ELR (cell line): ENCODE measurements around the gene ZNF277.
"Not testable (repeated sequence)": the region's sequence is repeated elsewhere in the genome, so short reads cannot be mapped to it uniquely, and the experiment has no call there.

Source experiments
- DNase-seq: peaks from one replicate; pipeline ENCODE4 v3.0.0-alpha.2; 2015; ENCODE audit warnings: low read depth

Gene ZNF277

DNA sequence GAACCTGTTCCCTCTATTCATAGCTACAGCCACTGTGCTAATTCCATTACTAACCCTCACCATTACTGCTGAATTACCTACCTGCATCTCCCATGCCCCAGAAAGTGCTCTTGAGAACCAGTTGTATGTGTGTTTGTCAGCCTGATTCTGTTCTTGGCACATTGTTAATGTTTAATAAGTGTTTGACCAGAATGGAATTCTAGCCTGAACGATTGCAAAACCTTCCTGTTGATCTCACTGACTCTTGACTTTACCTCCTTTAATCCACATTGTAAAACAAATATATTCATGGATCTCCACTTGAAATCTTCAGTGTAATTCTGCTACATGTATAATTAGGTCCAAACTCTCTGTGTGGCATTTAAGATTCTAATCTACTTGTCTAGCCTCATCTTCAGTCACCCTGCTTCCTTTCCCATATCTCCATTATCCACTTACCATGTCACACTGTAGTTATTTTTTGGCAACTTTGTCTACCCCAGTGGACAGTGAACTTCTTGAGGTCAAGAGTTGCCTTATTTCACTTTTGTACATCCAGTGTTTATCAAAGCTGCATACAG is 4.9 kb downstream of the ZNF277 start:
- DNase-seq: no peak

DNA sequence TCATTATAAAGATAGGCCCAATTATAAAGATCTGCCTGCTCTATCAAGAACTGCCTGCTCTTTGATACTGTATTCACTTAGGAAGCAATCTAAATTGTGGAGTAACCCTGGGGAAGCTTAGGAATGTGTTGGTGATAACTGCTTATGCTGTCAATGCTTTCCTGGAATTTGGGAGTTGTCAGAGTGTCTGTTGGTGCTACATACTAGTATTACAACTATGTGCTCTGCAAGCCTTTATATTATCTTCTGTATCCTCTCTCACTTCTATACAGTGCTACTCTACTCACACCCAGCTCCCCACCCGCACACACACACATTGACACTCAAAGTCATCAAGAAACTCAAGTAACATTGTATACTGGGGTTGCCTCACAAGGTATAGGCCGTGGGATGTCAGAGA is 6.1 kb downstream of the ZNF277 start:
- no peak for DNase-seq

DNA sequence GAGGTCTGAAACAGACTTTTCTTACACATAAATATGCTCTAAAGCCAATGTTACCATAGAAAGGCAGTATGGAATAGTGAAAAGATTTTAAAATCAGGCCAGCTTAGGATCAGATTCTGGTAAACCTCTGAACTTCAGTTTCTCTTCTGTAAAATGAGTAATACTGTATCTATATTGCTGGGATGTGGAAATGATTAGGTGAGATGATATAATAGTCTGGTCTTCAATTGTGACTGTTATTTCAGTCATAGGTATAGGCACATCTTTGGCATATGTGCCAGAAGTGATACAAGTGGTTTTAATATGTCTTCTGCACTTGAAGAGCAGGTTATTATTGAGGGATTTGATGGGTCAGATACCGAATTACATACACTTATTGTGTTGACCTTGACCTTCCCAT is 7.2 kb downstream of the ZNF277 start:
- DNase-seq: no peak

DNA sequence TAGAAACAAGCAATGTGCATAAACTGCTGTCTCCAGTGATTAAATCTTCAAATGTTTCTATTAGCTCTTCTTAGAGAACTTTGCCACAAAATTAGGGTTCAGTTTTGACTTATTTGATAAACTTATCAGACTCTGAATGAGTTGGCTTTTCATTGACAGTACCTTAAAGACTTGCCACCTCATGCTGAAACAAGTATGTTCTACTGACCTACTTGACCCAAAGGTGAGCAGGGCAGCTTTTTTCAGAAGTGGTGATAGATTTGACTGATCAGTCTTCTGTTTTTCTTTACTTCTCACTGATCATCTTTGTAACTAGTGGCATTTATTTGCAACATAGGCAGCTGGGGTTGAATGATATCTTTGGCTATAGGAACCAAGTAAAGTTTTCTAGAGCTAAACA is 7.8 kb downstream of the ZNF277 start:
- DNase-seq: no peak

DNA sequence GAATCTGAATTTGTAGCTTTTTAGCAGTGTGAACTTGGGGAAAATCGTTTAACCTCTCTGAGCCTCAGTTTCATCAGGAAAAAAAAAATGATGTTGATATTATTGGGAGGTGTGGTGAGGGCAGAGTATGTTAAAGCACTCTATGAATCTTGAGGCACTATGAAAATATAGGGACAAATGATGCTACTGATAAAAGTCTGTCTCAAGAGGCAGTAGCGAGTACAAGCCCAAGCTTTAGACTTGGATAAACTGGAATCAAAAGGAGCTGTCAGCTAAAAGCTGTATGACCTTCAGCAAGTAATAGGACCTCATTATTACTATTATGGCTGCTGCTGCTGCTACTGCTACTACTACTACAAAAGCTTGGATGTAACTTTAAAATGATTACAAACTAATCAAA is 8.4 kb downstream of the ZNF277 start:
- DNase-seq: no peak

DNA sequence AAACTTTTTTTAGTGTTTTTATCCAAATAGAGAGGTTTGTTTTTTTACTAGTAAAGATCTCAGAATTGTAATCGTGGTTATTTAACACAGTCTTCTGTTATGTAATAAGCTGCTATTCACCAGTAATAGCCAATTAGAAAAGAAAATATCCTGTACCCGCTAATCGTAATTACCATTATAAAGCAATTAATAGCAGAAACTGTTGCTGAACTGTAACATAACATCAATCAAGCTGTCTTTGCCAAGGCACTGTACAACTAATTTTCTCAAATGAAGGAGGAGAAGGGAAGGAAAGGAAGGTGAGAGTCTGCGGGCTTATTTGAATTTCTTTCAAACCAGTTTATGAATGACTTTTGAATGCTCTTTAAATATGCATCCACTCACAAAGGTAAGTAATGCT is 9.3 kb downstream of the ZNF277 start:
- DNase-seq: no peak

DNA sequence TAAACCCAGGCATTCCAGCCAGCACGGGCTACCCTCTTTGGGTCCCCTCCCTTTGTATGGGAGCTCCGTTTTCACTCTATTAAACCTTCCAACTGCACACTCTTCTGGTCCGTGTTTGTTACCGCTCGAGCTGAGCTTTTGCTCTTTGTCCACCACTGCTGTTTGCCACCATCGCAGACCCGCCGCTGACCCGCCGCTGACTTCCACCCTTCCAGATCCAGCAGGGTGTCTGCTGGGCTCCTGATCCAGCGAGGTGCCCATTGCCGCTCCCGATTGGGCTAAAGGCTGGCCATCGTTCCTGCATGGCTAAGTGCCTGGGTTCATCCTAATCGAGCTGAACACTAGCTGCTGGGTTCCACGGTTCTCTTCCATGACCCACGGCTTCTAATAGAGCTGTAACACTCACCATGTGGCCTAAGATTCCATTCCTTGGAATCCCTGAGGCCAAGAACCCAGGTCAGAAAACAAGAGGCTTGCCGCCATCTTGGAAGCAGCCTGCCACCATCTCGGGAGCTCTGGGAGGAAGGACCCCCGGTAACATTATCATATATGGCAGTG is 14.5 kb downstream of the ZNF277 start:
- no peak for DNase-seq

DNA sequence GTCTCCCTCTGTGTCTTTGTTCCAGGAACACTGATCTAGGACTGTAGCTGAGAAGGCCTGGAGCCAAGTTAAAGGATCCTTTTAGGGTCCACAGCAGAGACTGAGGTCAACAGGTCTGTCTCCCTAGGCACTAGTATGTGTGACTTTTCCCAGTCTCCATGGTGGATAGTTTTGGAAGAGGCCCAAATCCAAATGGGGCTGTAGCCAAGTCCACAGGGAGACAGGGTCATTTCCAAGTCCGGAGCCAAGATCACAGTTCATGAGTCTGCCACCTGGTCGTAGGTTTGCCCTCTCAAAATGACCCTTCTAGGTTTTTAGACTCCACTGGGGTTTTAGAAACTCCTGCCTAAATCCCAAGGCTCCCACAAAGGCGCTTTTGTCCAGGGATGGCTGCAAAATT is 16.8 kb downstream of the ZNF277 start:
- no peak for DNase-seq

DNA sequence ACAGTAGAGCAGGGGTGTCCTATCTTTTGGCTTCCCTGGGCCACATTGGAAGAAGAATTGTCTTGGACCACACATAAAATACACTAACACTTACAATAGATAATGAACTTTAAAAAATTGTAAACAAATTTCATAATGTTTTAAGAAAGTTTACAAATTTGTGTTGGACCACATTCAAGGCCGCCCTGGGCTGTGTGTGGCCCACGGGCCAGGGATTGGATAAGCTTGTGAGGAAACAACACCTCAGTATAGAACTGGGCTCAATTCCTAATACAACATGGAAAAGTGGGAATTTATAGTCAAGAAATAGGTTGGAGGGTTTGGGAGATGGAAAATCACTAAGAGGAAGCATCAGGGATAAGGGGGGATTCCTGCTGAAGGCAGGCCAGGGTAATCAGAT is 17.7 kb downstream of the ZNF277 start:
- no peak for DNase-seq

DNA sequence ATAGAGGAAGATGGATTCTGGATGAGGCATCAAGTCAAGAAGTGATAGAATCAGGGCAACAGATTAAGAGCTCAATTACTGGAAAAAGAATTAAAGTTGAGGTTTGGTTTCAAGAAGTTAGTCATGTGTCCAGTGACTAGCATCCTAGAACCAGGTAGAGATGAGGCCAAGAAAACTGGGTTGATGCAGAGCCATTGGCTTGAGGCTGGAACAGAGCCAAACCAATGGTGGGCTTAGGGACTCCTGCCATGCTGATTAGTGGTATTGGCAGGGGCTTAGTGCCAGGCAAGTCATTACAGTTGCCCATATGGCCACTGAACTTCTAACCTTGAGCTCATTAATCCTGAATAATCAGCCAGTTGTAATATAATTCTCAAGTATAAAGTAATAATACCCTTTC is 18.5 kb downstream of the ZNF277 start:
- DNase-seq: no peak

DNA sequence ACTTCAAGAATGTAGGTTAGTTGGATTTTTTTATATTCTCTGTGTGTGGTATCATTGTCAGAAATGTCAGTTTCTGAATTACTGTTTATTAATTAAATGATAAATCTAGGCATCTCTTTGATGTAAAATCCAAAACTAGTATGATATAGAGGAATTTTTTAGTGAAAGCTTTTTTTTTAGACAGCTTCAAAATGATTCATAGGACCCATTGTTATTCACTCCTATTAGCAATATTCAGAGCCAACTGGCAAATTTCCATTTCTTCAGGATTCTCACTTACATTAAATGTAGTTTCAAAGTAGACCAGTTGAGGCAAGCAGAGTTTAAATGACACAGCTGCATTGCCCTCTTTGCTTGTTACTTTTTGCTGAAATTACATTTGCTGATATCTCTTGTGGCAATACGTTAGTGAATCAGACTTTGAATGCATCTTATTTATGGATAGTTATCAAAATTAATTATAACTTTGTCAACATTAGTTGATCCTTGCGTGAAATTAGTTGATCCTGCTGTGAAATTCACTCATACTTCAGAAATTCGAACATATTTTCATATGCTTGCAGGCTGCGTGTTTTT is 20.3 kb downstream of the ZNF277 start:
- DNase-seq: no peak

DNA sequence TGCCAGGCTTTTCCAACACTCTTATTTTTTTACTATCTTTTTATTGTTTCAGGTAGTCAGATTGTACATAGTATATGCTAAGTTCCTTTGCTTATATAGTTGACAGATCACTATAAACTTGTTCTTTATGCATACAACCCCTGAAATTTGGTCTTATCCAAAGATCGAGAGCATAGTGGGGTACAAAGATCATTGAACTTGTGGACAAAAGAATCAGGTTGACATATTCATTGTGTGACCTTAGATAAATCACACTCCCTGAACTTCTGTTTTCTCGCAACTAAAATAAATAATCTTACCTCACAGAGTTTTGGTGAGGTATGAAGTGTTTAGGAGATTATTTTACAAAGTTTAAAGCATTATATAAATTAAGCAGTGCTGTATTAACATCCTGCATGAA is 22.1 kb downstream of the ZNF277 start:
- DNase-seq: no peak

DNA sequence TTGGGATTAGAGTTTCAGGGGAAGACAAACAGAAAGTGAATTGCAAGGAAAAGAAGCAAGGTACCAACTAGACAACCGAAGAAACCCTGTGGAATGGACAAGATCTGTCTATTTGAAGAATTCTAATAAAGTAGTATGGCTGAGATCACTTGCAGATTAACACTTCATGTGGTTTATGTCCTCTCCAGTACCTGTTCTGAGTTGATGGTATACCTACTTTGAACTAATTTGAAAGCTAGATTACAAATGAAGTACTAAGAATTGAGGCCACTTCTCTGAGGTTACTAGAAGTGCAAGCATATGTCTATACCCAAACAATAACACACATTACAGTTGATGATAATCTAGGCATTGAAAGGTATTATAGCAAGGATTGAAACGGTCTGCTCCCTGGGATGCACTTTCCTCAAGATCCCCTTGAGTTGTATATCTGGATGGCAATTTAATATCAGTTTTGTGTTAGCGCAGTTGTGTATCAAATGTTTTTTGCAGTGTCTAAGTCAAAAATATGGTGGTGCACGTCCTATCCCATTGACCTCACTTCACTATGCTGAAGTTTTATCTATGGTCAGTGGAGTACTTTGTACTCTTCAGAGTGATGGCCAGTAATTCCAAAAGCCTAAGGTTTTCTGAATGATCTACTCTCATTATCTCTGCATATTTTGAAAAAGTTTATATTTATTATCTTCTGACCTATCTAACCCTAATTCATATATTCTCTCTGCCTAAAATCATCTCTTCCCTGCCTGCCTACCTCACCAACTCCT is 25.9 kb downstream of the ZNF277 start:
- no peak for DNase-seq

DNA sequence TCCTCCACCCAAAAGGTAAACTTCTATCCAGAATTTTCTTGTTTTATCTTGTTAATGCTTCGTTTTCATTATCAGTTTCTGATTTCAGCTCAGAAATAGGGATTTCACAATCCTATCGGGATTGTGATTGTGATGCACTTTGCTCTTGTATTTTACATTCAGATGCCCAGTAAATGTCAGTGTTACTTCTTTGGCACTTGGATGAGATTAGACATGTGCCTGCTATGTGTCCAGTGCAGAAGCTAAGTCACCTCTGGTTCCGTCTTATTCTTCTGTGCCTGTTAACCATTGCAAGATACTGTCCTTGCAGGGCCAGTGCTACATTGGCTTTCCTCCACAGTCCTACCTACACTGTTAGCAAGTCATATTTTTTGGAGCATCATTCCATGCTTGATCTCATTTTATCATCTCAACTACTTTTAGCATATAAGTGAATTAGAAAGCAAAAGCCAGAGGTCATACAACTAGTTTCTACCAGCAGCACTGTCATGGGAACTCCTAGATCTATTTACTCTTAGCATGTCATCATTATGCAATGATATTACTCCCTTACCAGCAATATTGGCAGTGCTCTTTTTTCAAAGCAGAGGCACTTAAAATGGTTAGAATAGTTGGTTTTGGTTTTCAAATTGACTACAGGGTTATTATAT is 26.7 kb downstream of the ZNF277 start:
- DNase-seq: no peak

DNA sequence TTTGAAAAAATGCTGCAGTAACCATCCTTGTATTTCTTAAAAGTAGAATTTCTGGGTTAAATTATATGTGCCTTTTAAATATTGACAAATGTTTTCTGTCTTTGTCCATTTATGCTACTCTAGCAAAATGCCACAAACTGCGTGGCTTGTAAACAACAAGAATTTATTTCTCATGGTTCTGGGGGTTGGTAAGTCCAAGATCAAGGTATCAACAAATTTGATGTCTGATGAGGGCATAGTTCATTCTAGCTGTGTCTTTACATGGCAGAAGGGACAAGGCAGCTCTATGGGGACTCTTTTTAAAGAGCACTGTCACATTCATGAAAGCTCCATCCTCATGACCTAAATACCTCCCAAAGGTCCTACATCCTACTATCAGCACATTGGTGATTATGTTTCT is 27.7 kb downstream of the ZNF277 start:
- DNase-seq: no peak

DNA sequence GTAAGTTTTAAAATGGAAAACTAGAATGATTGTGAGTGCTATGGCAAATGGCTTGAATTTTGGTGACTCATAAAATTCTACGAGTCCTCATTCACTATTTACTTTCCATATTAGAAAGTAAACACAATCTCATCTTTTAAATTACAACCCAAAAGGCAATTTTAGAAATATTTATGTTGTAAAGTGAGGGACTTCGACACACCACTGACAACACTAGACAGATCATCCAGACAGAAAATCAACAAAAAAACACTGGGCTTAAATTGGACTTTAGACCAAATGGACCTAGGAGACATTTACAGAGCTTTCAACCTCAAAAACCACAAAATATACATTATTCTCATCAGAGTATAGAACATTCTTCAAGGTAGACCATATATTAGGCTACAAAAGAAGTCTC is 30.1 kb downstream of the ZNF277 start:
- no peak for DNase-seq

DNA sequence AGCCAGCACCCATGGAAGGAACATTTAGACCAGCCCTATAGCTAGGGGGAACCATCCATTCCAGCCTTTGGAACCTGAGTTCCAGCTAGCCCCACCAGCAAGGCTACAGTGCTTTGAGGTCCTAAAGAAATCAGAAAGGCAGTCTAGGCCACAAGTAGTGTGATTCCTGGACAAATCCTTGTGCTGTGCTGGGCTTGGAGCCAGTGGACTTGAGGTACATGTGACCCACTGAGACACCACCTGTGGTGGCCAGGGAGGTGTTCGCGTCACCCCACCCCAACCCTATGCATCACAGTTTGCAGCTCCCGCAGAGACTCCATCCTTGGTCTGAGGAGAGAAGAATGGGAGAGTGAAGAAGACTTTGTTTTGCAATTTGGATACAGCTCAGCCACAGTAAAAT is 31.8 kb downstream of the ZNF277 start:
- DNase-seq: no peak

DNA sequence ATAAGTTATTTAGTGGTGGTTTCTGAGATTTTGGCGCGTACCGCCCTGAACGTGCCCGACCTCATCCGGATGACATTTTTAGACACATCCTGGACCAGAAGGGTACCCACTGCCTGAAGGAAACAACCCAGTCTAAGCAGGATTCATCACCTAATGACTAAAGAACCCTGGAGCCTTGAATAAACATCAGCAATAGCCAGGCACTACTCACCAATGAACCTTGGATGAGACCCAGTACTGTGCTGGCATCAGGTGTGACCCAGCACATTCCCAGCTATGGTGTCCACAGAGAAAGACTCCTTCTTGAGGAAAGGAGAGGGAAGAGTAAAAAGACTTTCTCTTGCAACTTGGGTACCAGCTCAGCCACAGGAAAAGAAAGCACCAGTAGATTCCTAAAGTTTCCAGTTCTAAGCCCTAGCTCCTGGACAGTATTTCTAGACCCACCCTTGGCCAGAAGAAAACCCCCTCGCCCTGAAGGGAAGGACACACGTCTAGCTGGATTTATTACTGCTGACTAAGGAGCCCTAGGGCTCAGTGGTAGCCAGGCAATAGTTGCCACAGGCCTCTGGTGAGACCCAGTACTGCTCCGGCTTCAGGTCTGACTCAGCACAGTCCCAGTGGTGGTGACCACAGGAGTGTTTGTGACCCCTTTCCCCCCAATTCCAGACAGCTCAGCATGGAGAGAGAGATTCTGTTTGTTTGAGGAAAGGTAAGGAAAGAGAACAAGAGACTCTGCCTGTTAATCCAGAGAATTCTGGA is 32.5 kb downstream of the ZNF277 start:
- peak; percentile 76 for DNase-seq

DNA sequence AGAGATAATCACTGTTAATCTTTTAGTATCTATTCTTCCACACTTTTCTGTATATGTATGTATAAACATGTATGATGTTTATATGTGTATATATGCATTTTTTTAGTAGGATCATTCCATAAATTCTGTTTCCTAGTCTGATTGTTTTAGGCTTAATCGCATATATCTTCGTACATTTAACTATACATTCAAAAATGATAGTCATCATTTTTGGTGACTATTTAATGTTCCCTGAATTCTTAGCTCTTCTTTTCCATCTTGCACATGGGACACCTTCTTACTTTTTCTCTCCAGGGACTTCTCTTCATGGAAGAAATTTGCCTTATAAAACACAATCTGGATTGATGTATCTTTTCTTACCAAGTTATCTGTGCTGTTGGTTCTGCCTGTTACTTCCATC is 42.1 kb downstream of the ZNF277 start:
- no peak for DNase-seq

DNA sequence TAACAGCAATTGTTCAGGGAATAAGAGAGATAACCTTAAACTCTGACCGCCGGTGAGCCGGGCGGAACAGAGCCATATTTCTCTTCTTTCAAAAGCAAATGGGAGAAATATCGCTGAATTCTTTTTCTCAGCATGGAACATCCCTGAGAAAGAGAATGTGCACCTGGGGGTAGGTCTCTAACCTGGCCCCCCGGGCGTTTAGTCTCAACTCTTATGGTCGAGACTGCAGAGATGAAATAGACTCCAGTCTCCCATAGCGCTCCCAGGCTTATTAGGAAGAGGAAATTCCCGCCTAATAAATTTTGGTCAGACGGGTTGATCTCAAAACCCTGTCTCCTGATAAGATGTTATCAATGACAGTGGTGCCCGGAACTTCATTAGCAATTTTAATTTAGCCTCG is 43.5 kb downstream of the ZNF277 start:
- not testable (repeated sequence) for DNase-seq

DNA sequence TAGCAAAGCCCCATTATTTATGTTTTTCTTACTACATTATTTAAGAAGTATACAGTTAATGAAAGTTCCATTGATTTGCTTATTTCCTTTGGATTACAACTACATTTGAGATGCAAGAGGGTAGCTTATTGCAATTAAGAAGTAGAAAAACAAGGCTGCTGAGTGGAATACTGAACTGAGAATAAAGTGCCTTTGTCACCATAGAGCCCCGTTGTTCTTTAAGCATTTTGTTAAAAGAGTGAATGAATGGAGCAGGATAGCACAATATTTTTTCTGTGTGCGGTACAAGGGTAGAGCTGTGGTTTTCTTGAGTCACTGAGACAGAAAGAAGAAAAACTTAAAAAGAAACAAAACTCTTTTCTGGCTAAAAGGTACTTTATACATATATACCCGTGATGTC is 45.6 kb downstream of the ZNF277 start:
- DNase-seq: no peak

DNA sequence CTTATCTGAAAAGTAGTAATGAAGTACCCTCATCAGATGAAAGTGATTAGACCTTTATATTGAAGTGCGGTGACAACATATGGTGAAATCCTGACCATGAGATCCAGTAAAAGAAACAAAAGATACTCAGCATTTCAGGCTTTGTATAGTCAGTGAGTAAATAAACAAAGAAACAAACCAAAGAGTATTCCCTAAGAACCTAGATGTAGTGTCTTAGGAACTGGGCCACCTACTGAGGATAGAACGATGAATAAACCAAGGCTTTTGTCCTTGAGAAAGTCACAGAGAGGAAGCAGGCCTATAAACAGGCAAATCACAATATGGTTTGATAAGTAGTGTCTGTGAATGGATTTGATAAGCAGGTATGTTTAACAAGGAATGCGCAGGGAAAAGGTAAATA is 46.2 kb downstream of the ZNF277 start:
- no peak for DNase-seq
